Hematopoietic multipotent progenitor cell treated with erythropoietin and hydrocortisone succinate and interleukin-3 and kit ligand, for 15 days (in vitro differentiated cells): ENCODE measurements around the gene CNTN6.
"Not testable (repeated sequence)": the region's sequence is repeated elsewhere in the genome, so short reads cannot be mapped to it uniquely, and the experiment has no call there.

Experiments
- DNase-seq: peaks from one replicate; pipeline ENCODE4 v3.0.0-alpha.2; 2015; ENCODE audit warnings: low spot score

The CNTN6 gene

DNA sequence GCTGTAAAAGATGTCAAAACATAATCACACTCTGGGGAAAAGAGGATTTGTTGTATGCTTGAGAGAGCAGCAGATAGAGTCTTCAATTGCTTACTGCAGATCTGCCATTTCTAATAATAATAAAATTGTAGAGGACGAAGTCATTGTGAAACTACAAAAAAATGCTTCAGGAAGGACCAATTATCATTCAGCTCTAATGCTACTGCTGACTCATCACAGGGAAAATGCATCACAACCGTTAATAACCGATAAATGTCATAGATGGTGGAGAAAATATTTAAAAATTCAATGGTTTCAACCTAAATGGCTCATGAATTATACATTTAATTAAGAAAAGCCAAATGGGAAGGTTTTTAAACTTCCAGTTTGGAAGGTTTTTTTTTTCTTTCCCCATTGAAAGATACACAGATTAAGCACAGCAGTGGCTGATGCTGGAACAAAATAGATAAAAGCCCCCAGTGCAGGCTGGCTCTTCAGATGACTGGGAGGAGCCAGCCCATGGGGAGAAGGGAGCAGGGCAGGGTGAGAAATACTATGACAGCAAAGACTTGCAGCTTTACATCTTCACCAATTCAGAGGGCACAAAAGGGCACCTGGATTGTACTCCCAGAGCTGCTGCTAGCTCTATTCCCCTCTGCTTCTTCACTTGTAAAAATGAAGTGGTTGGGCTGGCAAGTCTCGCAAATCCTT lies 196.1 kb downstream of the CNTN6 start:
- DNase-seq, result no peak

- DNase-seq, result no peak
Measured at GRCh38 chr3:1292571-1293071, 199.8 kb downstream of the CNTN6 start.

DNA sequence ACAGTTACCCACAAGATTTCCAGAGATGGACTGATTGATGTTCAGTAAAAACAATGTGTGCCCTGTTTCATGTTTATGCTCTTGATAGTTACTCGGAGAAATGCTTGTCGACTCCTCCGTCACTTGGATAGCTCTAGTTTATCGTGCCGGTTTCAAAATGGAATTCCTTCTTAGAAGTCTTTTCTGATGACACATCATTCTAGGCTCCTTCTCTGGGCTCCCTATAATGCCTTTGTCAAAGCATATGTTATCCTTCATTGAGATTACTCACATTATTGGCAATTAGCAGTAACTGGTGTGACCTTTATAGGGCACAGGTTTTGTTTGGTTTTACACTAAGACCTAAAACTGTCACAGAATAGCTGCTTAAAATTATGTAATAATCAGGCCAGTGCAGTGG lies 201.8 kb downstream of the CNTN6 start:
- DNase-seq, result no peak

DNA sequence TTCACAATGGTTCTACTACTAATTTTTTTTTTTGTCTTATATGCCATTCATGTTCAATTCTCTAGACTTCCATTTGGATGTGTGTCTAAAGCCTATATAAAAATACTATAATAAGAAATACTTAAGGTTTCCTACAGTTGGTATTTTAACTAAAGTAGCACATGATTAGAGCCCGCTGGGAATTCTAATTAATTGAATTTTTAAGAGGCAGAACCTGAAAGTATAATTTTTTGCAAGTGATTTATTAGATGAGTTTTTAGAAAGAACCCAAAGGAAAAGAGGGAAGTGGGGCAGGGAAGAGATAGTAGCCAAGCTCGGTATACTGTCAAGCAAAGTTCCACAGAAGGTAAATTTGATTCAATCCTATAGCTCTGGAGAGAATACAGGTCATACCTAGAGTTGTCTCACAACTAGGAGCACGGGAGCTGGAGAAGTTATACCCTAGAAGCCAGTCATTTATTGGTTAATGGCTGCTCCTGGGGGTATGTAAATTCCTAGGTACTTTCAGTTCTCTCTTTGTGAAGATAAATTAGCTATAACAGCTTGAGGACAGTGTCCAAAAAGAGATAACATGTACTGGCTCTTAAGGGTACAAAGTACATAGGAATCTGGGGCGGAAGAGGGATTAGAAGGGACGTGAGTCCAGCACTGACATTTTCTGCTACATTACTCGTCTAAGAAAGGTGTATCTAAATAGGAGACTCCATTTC lies 225.6 kb downstream of the CNTN6 start:
- no peak for DNase-seq

GRCh38 chr3:1326546-1326945 lies 233.7 kb downstream of the CNTN6 start:
- no peak for DNase-seq

GRCh38 chr3:1330107-1330506 lies 237.3 kb downstream of the CNTN6 start:
- DNase-seq, result no peak

DNA sequence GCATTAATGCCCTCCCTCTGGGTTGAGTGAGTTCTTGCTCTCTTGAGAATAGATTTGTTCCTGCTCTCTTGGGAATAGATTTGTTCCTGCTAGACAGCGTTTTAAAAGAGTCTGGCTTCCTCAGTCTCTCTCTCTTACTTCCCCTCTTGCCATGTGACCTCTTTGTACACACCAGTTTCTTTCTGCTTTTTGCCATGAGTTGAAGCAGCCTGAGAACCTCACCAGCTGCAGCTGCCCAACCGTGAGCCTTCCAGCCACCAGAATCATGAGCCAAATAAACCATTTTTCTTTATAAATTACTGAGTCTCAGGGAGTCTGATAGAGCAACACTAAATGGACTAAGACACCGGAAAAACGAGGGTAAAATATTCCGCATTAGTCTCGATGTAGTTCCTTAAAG lies 253.6 kb downstream of the CNTN6 start:
- DNase-seq, result no peak

- no peak for DNase-seq
Measured at GRCh38 chr3:1348547-1348946, 255.7 kb downstream of the CNTN6 start.

- no peak for DNase-seq
Measured at GRCh38 chr3:1350885-1351284, 258.1 kb downstream of the CNTN6 start.

DNA sequence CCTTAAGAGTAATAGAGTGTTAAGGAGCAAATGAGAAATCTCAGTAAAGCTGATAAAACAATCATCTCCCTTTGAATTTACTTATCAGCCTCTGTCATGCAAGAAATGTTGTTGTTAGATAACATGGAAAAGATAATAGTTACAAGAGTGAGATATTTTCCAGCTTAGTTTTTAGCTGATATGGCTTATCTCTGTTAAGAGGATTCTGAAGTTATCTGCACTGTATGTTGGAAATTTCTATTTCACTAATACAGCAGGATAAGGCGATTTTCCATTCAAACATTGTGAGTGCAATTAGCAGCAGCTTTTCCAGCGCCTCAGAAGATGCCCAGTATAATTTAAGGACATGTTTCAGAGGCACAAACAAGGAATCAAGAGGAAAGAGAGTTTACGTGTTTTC lies 262.9 kb downstream of the CNTN6 start:
- no peak for DNase-seq

GRCh38 chr3:1356101-1356500 lies 263.3 kb downstream of the CNTN6 start:
- no peak for DNase-seq

- DNase-seq, result no peak
Measured at GRCh38 chr3:1365528-1365927, 272.7 kb downstream of the CNTN6 start.

GRCh38 chr3:1374471-1374870 lies 281.6 kb downstream of the CNTN6 start:
- no peak for DNase-seq

GRCh38 chr3:1375145-1375544 lies 282.3 kb downstream of the CNTN6 start:
- DNase-seq, result no peak

DNA sequence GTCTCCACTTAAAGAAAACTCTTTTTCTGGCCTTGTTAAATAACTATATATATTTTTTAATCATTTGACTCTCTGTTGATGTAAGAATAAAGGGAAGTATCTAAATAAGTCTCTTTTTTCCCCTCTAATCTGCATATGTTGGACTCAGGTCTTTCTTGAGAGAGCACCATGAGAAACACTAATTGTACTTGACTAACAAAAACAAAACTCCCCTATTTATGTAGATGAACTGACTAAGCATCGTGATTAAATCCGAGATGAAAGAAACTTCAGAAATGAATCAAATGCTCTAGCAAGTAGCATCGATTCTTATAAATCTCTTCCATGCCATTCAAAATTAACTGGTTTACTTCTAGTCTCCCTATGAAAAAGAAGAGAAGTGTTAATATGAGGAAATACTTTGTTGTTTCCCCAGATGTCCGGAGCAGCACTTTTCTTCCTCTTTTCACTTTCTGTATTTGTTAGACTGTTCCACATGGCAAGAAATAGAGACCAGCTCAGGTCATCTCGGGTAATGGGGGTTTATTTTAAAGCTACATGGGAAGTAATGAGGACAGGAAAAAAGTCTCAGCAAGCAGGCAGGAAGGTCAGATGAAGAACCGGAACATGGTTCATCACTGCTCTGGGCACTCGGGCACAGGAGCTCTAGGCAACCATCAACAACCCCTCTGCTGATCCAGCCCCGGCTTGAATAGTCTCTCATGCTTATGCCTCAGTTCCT lies 288.3 kb downstream of the CNTN6 start:
- no peak for DNase-seq

- DNase-seq, result no peak
Measured at GRCh38 chr3:1381647-1382036, 288.8 kb downstream of the CNTN6 start.

- not testable (repeated sequence) for DNase-seq
Measured at GRCh38 chr3:1387396-1387905, 294.6 kb downstream of the CNTN6 start.

- DNase-seq, result no peak
Measured at GRCh38 chr3:1394188-1394587, 301.4 kb downstream of the CNTN6 start.

DNA sequence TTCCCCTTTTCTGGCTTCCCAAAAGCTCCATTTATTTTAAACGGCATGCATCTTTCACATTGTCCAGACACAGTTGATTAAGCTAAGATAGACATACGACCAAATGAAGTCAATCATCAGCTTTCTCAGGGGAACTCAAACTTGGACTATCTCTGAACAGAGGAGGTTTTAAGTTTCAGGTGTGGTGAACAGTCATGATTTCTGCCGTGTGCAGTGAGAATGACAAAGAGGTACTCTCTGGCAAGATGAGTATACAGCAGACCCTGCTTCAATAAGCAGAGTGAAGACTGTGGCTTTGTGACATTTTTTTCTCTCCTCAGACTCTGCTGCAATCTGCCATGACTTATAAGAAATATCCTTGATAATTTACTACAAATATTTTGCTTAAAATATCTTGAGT lies 307.7 kb downstream of the CNTN6 start:
- no peak for DNase-seq

DNA sequence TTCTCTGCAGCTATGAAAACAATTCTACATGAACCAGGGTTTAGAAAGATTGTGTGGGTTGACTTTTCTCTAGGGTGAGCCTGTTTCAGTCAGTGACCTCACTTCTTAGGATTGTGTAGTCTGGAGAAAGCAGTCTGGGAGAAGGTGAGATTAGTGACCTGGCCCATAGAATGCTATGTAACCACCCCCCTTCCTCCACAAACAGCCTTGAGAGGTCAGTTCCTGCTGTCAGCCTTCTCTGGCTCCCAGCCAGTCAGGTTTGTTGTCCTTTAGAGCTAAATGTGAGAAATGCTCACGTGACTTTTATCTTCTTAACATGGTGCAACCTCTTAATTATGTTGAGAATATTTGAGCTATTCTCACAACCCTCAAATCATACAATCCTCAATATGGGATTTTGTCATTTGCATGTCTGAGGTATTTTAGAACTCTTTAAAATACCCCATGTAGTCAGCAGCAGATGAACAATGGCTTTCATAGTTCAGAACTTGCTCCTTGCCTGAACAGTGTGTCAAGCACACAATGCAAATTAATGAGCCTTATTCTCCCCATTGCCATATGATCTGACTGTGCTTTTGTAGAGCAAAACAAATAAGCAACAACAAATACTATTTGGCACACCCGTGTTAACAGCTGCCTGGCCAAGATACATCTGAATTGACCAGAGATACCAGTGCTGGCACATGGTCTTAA lies 311.6 kb downstream of the CNTN6 start:
- DNase-seq, result no peak

GRCh38 chr3:1406250-1406649 lies 313.4 kb downstream of the CNTN6 start:
- DNase-seq, result no peak

GRCh38 chr3:1421577-1421976 lies 328.8 kb downstream of the CNTN6 start:
- DNase-seq, result no peak
